T-cell (primary cell): Measurements from ENCODE around the gene PYCR2. TPM values are rescaled to one million over a fixed set of nuclear protein-coding genes. Genes with fewer than 3 reads are reported as not detected.

Experiments used
- ATAC-seq, 4 experiments: fragments of 200-7000 bp in 3 of 4; fragments of 150-1000 bp in 1 of 4; cut with Tn5 transposase; replicated peaks in 1 of 4; 1 replicate in 3 of 4; 2 replicates in 1 of 4; pipeline ENCODE4 v1.10.0; 2021; ENCODE audit warnings: moderate library complexity in 3 of 4, mild to moderate bottlenecking in 2 of 4, moderate number of reproducible peaks in 1 of 4
- CTCF ChIA-PET, 2 donors: fragments of 300-600 bp; sonication (Branson Sonifier 250); formaldehyde crosslinking; loops; one replicate each; lab custom pipeline; 2022; ENCODE audit warnings: antibody characterized with exemption in 2 of 2; lab: Charles Lee
- POLR2A ChIA-PET, 2 donors: fragments of 300-600 bp; sonication (Branson Sonifier 250); formaldehyde crosslinking; loops; one replicate each; lab custom pipeline; 2022; ENCODE audit warnings: antibody characterized with exemption in 2 of 2; lab: Charles Lee
- DNase-seq, 35 experiments: peaks; one replicate each; pipeline versions ENCODE4 v3.0.0 to v3.0.0-alpha.2; 2013 to 2023
- H3K27ac ChIP-seq: one replicate; pipeline ENCODE4 v1.5.1; 2013; ENCODE audit warnings: low read length
- H3K27me3 ChIP-seq, 2 experiments: replicated peaks in 1 of 2; 1 replicate in 1 of 2; 2 replicates in 1 of 2; pipeline versions ENCODE4 v1.6.1 to v1.7.0; 2013; ENCODE audit warnings: low read length in 1 of 2, mixed read lengths in 1 of 2; ENCODE audit not compliant: control insufficient read depth in 2 of 2, insufficient read depth in 2 of 2; ENCODE audit errors: extremely low read depth in 1 of 2
- H3K36me3 ChIP-seq, 2 donors: 1 replicate in 1 of 2; 2 replicates in 1 of 2; pipeline versions ENCODE4 v1.6.1 to v1.7.0; 2013; ENCODE audit warnings: low read length in 1 of 2; ENCODE audit not compliant: control insufficient read depth in 2 of 2, insufficient read depth in 1 of 2; ENCODE audit errors: extremely low read depth in 1 of 2
- H3K4me1 ChIP-seq, 2 experiments: 1 replicate in 1 of 2; 2 replicates in 1 of 2; pipeline versions ENCODE4 v1.6.1 to v1.7.0; 2013; ENCODE audit warnings: low read length in 2 of 2, mixed read lengths in 1 of 2; ENCODE audit not compliant: insufficient read depth in 2 of 2, control insufficient read depth in 1 of 2; ENCODE audit errors: extremely low read depth in 1 of 2
- H3K4me3 ChIP-seq, 2 donors: 1 replicate in 1 of 2; 2 replicates in 1 of 2; pipeline versions ENCODE4 v1.5.1 to v1.7.0; 2013; ENCODE audit warnings: mild to moderate bottlenecking in 2 of 2, low read length in 1 of 2, moderate library complexity in 1 of 2; ENCODE audit not compliant: control insufficient read depth in 1 of 2; ENCODE audit errors: extremely low read depth in 1 of 2
- H3K9me3 ChIP-seq: 2 replicates; pipeline ENCODE4 v1.7.0; 2013
- H3K27ac Mint-ChIP-seq, 2 donors: one replicate each; pipeline ENCODE4 v1.8.0; 2020 to 2021; ENCODE audit warnings: mild to moderate bottlenecking in 2 of 2, mixed read lengths in 2 of 2
- H3K27me3 Mint-ChIP-seq, 2 donors: one replicate each; pipeline ENCODE4 v1.8.0; 2021 to 2022; ENCODE audit warnings: mixed read lengths in 2 of 2
- H3K36me3 Mint-ChIP-seq: one replicate; pipeline ENCODE4 v1.8.0; 2021; ENCODE audit warnings: mixed read lengths
- H3K4me1 Mint-ChIP-seq, 3 donors: one replicate each; pipeline ENCODE4 v1.8.0; 2020 to 2022; ENCODE audit warnings: mixed read lengths in 3 of 3, mild to moderate bottlenecking in 1 of 3
- H3K4me3 Mint-ChIP-seq, 3 donors: one replicate each; pipeline ENCODE4 v1.8.0; 2020 to 2022; ENCODE audit warnings: mild to moderate bottlenecking in 3 of 3, mixed read lengths in 3 of 3, moderate library complexity in 3 of 3
- H3K9me3 Mint-ChIP-seq, 3 donors: one replicate each; pipeline ENCODE4 v1.8.0; 2020 to 2022; ENCODE audit warnings: mixed read lengths in 3 of 3
- WGBS: methylation state at CpG from one replicate; pipeline ENCODE4 v1.1.5; 2013; ENCODE audit warnings: missing lambda C conversion rate; ENCODE audit not compliant: insufficient coverage; 5-methylcytosine and 5-hydroxymethylcytosine counted together
- total RNA-seq, 35 experiments: library from RNA in 6 of 35; stranded (reverse) in 6 of 35; fragments of 120-200 nt in 1 of 35; gene quantifications; one replicate each; pipeline versions ENCODE4 v1.2.1 to v1.2.4 and lab custom pipeline; 2013 to 2026

The PYCR2 gene
- total RNA-seq, 5 donors from 2014 or later (not counting 1 experiment from before 2014, with no cell fraction given), result 54.4 to 138 (median 126) TPM

DNA sequence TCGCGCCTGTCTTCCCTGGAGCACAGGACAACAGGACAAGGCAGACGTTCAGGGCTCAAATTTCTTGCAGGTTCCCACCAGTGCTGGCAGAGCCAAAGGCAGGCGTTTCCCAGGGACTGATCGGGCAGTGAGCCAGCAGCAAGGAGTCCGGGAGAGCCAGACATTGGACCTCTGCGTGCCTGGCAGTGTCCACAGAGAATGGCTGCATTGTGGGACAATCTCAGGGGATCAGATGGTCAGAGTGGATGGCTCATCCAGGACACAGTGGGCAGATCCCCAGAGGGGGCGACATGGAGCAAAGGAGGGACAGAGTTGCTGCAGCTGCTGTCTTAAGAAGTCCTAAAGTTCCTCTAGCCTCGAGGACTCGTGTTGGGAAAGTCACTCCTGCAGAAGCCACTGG, 46.5 kb downstream of the PYCR2 start:
- Histone ChIP-seq H3K4me3 (no peak overlapping the region), H3K27me3 (no peaks in the 10 kb centered on the region), H3K36me3 (peaks cover 9 to 64% of the 10 kb centered on the region in 2 donors), H3K9me3 (no peaks in the 10 kb centered on the region), H3K4me1 (peaks cover 42 to 87% of the 10 kb centered on the region in 2 experiments), H3K27ac (no peak overlapping the region)
- ChIA-PET POLR2A (no interaction called here), CTCF (no interaction called here)
- Mint-ChIP-seq H3K4me1 (peaks cover 71 to 83% (median 76%) of the 10 kb centered on the region in 3 donors), H3K36me3 (peaks cover 32% of the 10 kb centered on the region), H3K9me3 (no peaks in the 10 kb centered on the region), H3K27me3 (no peaks in the 10 kb centered on the region), H3K27ac (peak overlapping the region; percentile 88 to 93), H3K4me3 (peak overlapping the region; percentile 51 to 87 (median 57))
- peak in 8 of 35 experiments; percentile 15 to 57 (median 34) for DNase-seq
- 90% methylated on average over 10 of the region's 10 CpGs for WGBS
- no peak for ATAC-seq

- DNase-seq (no peak), ATAC-seq (no peak)
- Histone ChIP-seq H3K4me3 (no peak overlapping the region), H3K27ac (no peak overlapping the region), H3K27me3 (no peaks in the 10 kb centered on the region), H3K36me3 (peaks cover 9 to 70% of the 10 kb centered on the region in 2 donors), H3K4me1 (peaks cover 42 to 87% of the 10 kb centered on the region in 2 experiments), H3K9me3 (no peaks in the 10 kb centered on the region)
- 88% methylated on average over 10 of the region's 12 CpGs for WGBS
- ChIA-PET POLR2A (no interaction called here), CTCF (interaction anchor here in 1 of 2 donors (1.2 kb wide), 1 partner anchor 34 kb away, joined by 3 read pairs; no protein-coding TSS in a partner anchor)
- H3K27me3 Mint-ChIP-seq, result no peaks in the 10 kb centered on the region
- no peaks in the 10 kb centered on the region for H3K9me3 Mint-ChIP-seq
- H3K27ac Mint-ChIP-seq, result peak overlapping the region; percentile 88 to 93
- peak overlapping the region in 2 of 3 donors; percentile 41 to 87 for H3K4me3 Mint-ChIP-seq
- peaks cover 32% of the 10 kb centered on the region for H3K36me3 Mint-ChIP-seq
- peaks cover 71 to 88% (median 76%) of the 10 kb centered on the region in 3 donors for H3K4me1 Mint-ChIP-seq
Measured at GRCh38 chr1:225876900-225877510, 47.0 kb downstream of the PYCR2 start.

- no peak for DNase-seq
- peak overlapping the region in 1 of 3 donors; percentile 87 for H3K4me3 Mint-ChIP-seq
Measured at GRCh38 chr1:225875044-225875815, 48.8 kb downstream of the PYCR2 start.

GRCh38 chr1:225874431-225874830, 49.6 kb downstream of the PYCR2 start:
- Histone ChIP-seq H3K4me3 (no peak overlapping the region), H3K27me3 (no peaks in the 10 kb centered on the region), H3K27ac (no peak overlapping the region), H3K9me3 (no peaks in the 10 kb centered on the region), H3K36me3 (peaks cover 9 to 95% of the 10 kb centered on the region in 2 donors), H3K4me1 (peaks cover 31 to 73% of the 10 kb centered on the region in 2 experiments)
- CTCF ChIA-PET, result interaction anchor here in 1 of 2 donors (1.3 kb wide), 1 partner anchor 8 kb away, joined by 3 read pairs; no protein-coding TSS in a partner anchor
- Mint-ChIP-seq H3K4me3 (no peak overlapping the region), H3K9me3 (no peaks in the 10 kb centered on the region), H3K36me3 (peaks cover 40% of the 10 kb centered on the region), H3K27me3 (no peaks in the 10 kb centered on the region), H3K27ac (peak overlapping the region; percentile 72 to 93), H3K4me1 (peaks cover 65 to 86% (median 75%) of the 10 kb centered on the region in 3 donors)
- ATAC-seq (no peak), DNase-seq (no peak)
- WGBS, result 97% methylated on average over 9 of the region's 11 CpGs
- POLR2A ChIA-PET, result no interaction called here

More at GRCh38 chr1:225875044-225875815, 48.8 kb downstream of the PYCR2 start:
- peak overlapping the region; percentile 15 for H3K27ac ChIP-seq
- H3K27me3 Mint-ChIP-seq, result no peaks in the 10 kb centered on the region
- H3K9me3 ChIP-seq, result no peaks in the 10 kb centered on the region
- H3K9me3 Mint-ChIP-seq, result no peaks in the 10 kb centered on the region
- H3K4me1 ChIP-seq, result peaks cover 35 to 81% of the 10 kb centered on the region in 2 experiments
- peak in 1 of 4 experiments; percentile 38 for ATAC-seq
- peaks cover 9 to 88% of the 10 kb centered on the region in 2 donors for H3K36me3 ChIP-seq
- CTCF ChIA-PET, result interaction anchor here (0.6 to 1.3 kb wide), 2 partner anchors 9 to 63 kb away, joined by 3 to 6 read pairs; no protein-coding TSS in a partner anchor
- H3K27me3 ChIP-seq, result no peaks in the 10 kb centered on the region
- WGBS, result 59% methylated on average over 10 of the region's 12 CpGs
- H3K27ac Mint-ChIP-seq, result peak overlapping the region; percentile 72 to 93
- peaks cover 71 to 94% (median 83%) of the 10 kb centered on the region in 3 donors for H3K4me1 Mint-ChIP-seq
- H3K36me3 Mint-ChIP-seq, result peaks cover 41% of the 10 kb centered on the region
- POLR2A ChIA-PET, result no interaction called here
- no peak overlapping the region for H3K4me3 ChIP-seq

DNA sequence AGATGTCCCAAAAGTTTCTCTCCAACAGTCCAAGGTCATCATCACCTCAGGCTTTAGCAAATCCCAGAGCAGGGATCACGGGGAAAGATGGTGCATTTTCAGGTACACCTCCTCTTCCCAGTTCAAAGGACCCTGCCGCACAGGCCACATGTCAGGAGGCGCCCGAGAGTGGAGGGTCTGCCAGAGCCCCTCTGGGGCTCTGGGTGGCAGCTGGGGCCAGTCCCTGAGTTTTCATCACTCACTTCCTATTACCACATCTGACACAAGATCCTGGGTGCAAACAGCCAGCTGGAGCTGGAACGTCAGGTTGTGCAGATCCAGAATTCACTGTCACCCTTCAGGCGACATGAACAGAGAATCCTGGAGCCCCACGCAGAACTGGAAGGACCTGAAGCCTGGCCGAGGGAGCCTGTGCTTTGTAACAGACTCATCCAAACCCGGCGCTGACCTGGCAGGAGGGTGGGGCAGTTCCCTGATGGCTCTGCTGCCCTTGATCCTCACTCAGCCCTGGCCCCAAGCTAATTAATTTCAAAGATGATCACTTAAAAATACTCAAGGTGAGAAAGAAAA, 50.7 kb downstream of the PYCR2 start:
- 100% methylated on average over 8 of the region's 10 CpGs for WGBS
- Mint-ChIP-seq H3K4me3 (no peak overlapping the region), H3K36me3 (peaks cover 40% of the 10 kb centered on the region), H3K27ac (peak overlapping the region in 1 of 2 donors; percentile 72), H3K27me3 (no peaks in the 10 kb centered on the region), H3K9me3 (no peaks in the 10 kb centered on the region), H3K4me1 (peaks cover 63 to 84% (median 74%) of the 10 kb centered on the region in 3 donors)
- CTCF ChIA-PET, result no interaction called here
- no peaks in the 10 kb centered on the region for H3K9me3 ChIP-seq
- no peak overlapping the region for H3K4me3 ChIP-seq
- no peak for DNase-seq
- peaks cover 9 to 95% of the 10 kb centered on the region in 2 donors for H3K36me3 ChIP-seq
- no peaks in the 10 kb centered on the region for H3K27me3 ChIP-seq
- ATAC-seq, result no peak
- POLR2A ChIA-PET, result interaction anchor here in 1 of 2 donors (0.6 kb wide), 1 partner anchor 102 kb away, joined by 3 read pairs; no protein-coding TSS in a partner anchor
- peaks cover 21 to 71% of the 10 kb centered on the region in 2 experiments for H3K4me1 ChIP-seq
- no peak overlapping the region for H3K27ac ChIP-seq

DNA sequence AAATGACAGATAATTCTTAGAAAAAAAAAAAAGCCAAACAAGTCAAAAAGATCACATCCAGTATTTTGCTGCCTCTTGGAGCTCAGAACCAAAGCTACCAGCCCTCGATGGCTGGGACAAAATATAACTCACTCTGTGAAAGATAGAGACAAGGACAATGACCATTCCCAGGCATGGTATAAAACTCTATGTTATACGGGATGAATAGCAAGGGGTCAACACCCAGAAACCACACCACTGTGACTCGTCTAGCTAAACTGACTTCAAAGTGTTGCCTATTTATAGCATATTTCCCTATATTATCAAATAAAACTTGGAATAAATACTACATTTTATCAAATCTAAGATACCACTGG, 52.0 kb downstream of the PYCR2 start:
- Histone ChIP-seq H3K9me3 (no peaks in the 10 kb centered on the region), H3K36me3 (peaks cover 9 to 97% of the 10 kb centered on the region in 2 donors), H3K27ac (peak overlapping the region; percentile 15), H3K27me3 (no peaks in the 10 kb centered on the region), H3K4me1 (peaks cover 17 to 70% of the 10 kb centered on the region in 2 experiments), H3K4me3 (no peak overlapping the region)
- no peak overlapping the region for H3K4me3 Mint-ChIP-seq
- WGBS, result 94% methylated on average over 2 of the region's 3 CpGs
- no peaks in the 10 kb centered on the region for H3K9me3 Mint-ChIP-seq
- no peaks in the 10 kb centered on the region for H3K27me3 Mint-ChIP-seq
- ChIA-PET CTCF (no interaction called here), POLR2A (interaction anchor here (0.6 to 0.7 kb wide), 2 partner anchors 24 to 735 kb away, joined by 3 to 7 read pairs; no protein-coding TSS in a partner anchor)
- ATAC-seq (no peak), DNase-seq (no peak)
- peak overlapping the region; percentile 49 to 64 for H3K27ac Mint-ChIP-seq
- H3K36me3 Mint-ChIP-seq, result peaks cover 39% of the 10 kb centered on the region
- H3K4me1 Mint-ChIP-seq, result peaks cover 60 to 83% (median 73%) of the 10 kb centered on the region in 3 donors
